Stimulated activated CD4-positive, alpha-beta T cell treated with anti-CD3 and anti-CD28 coated beads, Interleukin-4, amount 100 ng/mL, for 24 hours (primary cell): ENCODE results near the gene TMEM212.
A peak's percentile ranks its signal among the peaks of the same experiment; 100 is the strongest.
"Not testable (repeated sequence)": the region's sequence is repeated elsewhere in the genome, so short reads cannot be mapped to it uniquely, and the experiment has no call there.

Experiments used
- DNase-seq: peaks from one replicate; pipeline ENCODE4 v3.0.0-alpha.2; 2020

Gene TMEM212

GRCh38 chr3:171813278-171813896 lies 29.8 kb upstream of the TMEM212 start:
- no peak for DNase-seq

GRCh38 chr3:171813897-171814460 lies 29.2 kb upstream of the TMEM212 start:
- peak; percentile 29 for DNase-seq

DNA sequence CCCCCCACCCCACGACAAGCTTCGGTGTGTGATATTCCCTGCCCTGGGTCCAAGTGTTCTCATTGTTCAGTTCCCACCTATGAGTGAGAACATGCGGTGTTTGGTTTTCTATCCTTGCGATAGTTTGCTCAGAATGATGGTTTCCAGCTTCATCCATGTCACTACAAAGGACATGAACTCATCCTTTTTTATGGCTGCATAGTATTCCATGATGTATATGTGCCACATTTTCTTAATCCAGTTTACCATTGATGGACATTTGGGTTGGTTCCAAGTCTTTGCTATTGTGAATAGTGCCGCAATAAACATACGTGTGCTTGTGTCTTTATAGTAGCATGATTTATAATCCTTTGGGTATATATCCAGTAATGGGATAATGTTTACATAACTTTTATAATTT lies 28.5 kb upstream of the TMEM212 start:
- not testable (repeated sequence) for DNase-seq

GRCh38 chr3:171815973-171816595 lies 27.1 kb upstream of the TMEM212 start:
- no peak for DNase-seq

GRCh38 chr3:171817074-171817800 lies 25.9 kb upstream of the TMEM212 start:
- DNase-seq = no peak

- no peak for DNase-seq
Measured at GRCh38 chr3:171821044-171821443, 22.1 kb upstream of the TMEM212 start.

GRCh38 chr3:171821778-171822358 lies 21.3 kb upstream of the TMEM212 start:
- no peak for DNase-seq

DNA sequence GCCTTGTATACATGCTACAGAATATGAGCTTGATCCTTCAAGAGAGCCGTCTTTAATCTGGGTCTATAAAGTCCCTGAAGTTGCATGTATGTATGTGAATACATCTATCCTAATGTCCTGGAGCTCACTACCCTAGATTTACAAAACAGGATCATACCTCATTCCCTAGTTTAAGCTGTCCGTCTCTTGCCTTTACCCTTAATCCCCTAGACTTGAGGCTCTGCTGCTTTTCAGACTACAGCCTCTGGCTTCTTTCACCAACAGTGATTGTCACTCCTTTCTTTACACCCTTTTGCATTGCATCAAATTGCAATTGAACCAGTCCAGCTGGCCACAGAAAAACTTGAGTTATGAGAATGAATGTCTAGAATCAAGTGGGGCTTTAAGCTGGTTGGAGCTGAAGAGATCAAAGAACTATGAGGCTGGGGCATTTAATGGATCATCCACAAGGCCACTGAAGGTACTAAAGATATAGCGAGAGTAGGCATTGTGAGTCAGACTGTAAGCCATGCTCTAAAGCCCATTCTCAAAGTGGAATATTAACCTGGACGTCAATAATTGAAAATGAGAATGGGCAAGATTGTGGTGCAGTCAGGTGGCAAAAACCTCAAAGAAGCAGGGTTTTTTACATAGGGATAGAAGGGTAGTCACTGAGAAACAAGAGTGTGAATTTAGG lies 20.6 kb upstream of the TMEM212 start:
- DNase-seq = no peak

DNA sequence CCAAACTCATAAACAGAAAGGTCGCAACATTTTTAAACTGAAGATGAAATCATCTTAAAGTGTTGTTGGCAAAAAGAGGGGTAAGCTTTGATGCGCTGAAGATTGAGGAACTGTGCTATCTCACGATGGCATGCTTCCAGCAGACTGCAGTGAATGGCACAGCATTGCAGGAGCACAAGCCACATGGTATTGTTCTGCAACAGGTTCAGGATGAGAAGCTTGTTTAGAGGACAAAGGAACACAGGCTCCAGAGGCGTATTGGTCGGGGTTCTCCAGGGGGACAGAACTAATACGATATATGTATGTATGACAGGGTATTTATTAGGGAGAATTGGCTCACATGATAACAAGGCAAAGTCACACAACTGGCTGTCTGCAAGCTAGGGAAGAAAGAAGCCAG lies 19.0 kb upstream of the TMEM212 start:
- DNase-seq = no peak

DNA sequence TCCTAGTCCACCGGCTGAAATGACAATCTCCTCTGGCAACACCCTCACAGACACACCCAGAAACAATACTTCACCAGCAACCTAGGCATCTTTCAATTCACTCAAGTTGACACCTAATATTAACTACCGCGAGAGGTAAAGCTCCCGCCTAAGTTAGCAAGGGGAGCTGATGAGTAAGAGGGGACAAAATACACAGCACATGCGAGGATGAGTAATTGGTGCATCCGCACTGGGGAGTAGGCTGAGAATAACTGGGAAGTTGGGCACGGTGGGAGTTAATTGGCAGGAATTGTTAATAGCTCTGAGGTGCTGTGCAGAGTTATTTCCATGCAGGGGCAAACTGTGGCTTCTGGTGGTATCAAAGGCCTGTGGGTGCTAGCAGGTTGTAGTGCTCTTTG lies 18.3 kb upstream of the TMEM212 start:
- no peak for DNase-seq

DNA sequence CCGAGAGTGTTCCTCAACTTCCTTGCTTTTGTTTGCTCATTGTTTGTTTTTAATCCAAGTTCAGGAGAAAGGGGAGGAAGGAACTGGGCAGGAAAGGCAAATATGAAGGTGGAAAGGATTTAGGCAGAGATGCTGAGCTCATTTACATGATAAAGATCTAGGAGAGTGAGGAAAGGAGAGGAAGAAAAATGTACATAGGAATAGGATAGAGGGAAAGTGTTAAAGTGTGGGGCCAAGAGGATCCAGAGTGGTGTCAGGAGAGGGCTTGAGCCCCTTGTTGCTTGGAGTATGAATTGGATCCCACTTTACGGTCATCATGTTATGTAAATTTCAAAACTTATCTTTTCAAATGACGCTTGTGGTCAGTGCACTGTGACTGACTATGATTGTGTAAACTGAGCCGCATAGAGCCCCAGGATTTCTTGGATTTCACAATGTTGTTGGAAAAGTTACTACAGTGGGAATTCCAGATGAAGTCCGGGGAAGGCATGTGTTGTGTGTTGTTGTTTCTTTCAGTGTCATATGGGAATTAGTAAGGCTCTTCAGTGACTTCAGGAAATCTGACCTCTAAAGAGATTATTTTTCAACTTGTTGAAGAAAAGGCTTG lies 17.8 kb upstream of the TMEM212 start:
- DNase-seq = no peak

- no peak for DNase-seq
Measured at GRCh38 chr3:171827385-171827784, 15.8 kb upstream of the TMEM212 start.

- no peak for DNase-seq
Measured at GRCh38 chr3:171827836-171828458, 15.2 kb upstream of the TMEM212 start.

DNA sequence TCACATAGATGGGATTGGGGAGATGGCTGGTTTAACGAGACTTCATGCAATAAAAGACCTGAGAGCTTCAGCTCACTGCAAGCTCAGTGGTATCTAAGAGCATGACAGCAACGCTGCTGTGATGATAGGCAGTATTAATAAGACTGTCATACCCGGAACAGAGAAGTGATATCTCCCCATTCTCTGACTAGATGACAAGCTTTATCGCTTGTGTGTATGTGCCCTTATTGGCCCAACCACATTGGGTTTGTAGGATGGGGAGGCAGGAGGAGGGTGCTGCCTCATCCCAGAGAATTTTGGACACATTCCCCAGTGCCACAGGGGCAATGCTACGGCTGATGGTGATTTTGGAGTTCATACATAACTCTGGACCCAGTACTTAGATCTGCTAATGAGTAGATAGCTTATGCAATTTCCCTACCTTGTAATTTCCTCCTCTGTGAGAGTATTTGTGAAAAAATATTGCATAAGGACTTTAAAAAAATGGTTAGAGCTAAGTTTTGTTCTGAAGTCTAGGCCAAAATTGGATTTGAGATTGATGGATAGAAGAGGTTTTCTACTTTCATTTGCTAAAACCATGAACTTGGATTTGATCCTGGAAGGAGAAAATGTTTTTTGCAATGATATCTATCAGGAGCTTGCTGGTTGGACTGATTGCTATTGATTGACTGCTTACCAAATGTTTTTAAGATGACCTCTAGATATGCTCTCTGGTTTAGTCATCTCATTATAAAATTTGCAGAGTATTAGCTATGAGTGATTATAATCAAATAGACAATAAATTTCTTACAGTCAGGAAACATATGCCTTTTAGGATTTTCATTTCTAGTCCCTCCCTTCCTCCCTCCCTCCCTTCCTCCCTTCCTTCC lies 14.0 kb upstream of the TMEM212 start:
- no peak for DNase-seq

GRCh38 chr3:171829841-171830517 lies 13.2 kb upstream of the TMEM212 start:
- no peak for DNase-seq

- no peak for DNase-seq
Measured at GRCh38 chr3:171830518-171830875, 12.7 kb upstream of the TMEM212 start.

DNA sequence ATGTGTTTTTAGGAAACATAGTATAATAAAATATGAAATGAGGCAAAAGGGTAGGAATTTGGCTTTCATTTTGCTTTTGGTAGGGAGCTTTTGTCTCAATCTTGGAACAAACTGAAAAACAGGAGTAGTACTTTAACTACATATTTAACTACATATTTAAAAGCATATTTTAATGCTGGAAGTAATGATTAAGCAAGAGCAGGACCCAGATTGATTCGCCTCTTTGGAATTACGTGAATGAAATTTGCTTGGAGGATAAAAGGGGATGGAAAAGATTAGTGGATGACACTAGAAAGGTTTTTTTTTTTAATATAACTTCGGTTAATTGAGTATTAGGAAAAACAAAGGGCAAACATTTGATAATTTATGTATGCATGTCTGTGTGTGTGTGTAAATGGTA lies 11.2 kb upstream of the TMEM212 start:
- no peak for DNase-seq

DNA sequence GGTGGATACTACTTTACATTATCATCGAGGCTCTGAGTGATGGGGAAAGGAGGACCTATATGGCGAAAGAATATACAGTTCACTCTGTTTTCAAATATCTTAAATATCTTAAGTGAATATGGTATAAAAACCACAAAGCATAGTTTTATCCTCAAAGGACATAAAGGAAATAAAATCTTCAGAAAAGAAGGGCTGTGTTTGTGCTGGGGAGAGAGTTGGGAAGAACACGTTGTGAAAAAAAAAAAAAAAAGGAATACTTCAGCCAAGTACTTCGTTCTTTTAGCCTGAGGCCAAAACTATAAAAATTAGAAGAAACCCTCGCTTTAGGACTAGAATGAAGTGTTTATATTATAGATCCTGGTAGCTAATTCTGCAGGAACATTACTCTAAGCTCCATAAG lies 10.2 kb upstream of the TMEM212 start:
- DNase-seq = no peak

- no peak for DNase-seq
Measured at GRCh38 chr3:171833789-171834460, 9.2 kb upstream of the TMEM212 start.

GRCh38 chr3:171834461-171834801 lies 8.7 kb upstream of the TMEM212 start:
- DNase-seq = no peak
